IPS DF 19.7 (cell line): ENCODE results near the gene NCK1.
"Not testable (repeated sequence)": the region's sequence is repeated elsewhere in the genome, so short reads cannot be mapped to it uniquely, and the experiment has no call there.

Source experiments
- DNase-seq: peaks from one replicate; pipeline ENCODE4 v3.0.0-alpha.2; 2013; ENCODE audit warnings: low read depth, low spot score

NCK1 gene

GRCh38 chr3:136987398-136987980 is 125.5 kb downstream of the NCK1 start:
- DNase-seq, result not testable (repeated sequence)

- DNase-seq, result no peak
Observed at GRCh38 chr3:136988651-136989050, 126.6 kb downstream of the NCK1 start.

DNA sequence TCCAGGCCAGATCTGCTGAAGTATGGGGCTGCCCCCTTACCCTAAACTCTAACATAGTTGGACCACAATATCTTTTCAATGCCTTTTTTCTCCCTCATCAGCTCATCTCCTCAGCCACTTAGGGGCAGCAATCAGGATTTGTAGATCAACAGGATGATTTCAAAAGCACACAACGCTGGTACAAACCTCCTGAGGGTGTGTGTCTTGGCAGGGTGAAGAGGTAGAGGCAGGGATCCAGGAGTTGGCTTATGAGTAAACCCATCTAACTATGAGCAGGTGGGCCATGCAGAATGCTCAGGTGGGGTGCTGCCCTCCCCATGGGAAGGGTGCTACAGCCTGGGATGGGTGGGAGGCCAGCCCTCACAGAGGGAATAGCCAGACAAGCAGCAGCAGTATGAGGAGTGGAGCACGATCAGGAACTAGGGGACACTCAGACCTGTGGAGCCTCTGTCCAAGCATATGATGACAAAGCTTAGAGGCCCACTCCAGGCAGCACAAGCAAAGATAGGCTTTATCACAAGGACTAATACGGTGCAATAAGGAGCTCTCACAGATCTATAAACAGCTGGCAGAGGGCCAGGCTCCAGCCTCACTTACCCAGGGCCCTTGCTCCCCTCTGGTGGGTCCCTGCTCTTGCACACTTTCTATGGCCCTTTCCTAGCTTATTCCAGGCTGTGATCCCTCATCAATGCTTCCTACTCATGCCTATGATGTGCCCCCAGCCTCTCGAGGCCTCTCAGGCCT is 127.9 kb downstream of the NCK1 start:
- DNase-seq, result no peak

- no peak for DNase-seq
Observed at GRCh38 chr3:136990826-136991225, 128.8 kb downstream of the NCK1 start.

- DNase-seq, result no peak
Observed at GRCh38 chr3:136992115-136992514, 130.1 kb downstream of the NCK1 start.

DNA sequence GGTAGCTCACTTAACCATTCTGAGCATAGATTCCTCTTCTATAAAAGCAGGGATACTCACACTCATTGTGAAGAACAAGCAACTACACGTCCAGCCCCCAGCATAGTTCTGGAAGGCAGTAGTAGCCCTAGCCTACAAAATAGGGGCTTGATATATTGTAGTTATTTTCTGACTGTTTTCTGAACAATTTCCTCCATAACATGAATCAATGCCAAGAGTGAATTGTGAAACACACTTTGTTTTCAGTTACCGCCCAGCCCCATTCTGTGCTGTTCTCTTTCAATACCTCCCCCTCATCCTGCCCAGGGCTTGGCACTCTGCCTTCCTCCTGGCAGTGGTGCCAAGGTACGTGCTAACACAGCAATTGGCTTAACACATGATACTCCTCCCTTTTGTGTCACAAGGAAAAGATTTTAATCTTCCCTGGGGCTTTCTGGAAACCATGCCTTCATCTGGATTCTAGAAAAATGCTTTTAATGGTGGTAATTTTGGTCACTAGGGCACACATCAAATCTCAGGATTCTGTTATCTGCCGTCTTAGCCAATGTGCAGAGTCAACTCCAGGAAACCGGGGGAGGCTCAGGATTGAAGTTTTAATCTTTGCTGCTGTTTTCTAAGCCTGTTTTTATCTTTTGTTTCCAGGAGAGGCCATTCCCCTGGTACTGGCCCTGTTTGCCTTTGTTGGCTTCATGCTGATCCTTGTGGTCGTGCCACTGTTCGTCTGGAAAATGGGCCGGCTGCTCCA is 132.9 kb downstream of the NCK1 start:
- DNase-seq, result no peak

DNA sequence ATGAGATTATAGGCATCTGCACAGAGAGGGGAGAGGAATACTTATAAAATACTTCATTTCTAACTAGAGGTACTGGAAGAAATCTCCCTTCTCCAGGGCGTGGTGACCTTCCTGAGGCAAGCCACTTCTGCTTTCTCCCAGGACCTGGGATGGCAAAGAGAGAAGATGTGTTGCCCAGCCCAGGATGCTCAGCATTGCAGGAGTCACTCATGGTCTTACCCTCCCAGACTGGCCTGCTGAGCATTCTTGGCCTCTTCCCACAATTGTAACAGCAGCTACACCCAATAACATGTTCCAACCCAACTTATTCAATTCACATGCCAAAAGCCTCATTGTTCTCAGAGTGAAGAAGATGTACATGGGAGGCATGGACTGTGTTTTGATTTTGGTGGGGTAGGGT is 133.6 kb downstream of the NCK1 start:
- no peak for DNase-seq
